Lung (tissue), 12 donors: ENCODE data around the gene TRPM4. TPM values are rescaled to one million over a fixed set of nuclear protein-coding genes. Genes with fewer than 3 reads are reported as not detected.
"Not testable (repeated sequence)": the region's sequence is repeated elsewhere in the genome, so short reads cannot be mapped to it uniquely, and the experiment has no call there.

ENCODE experiments used
- ATAC-seq: fragments of 200-7000 bp; cut with Tn5 transposase; one replicate; pipeline ENCODE4 v1.9.1; 2020; ENCODE audit warnings: moderate number of reproducible peaks; ENCODE audit not compliant: insufficient read depth, low FRiP score
- DNase-seq, 3 donors: peaks; one replicate each; pipeline ENCODE4 v3.0.0-alpha.2; 2013 to 2017
- H3K27ac ChIP-seq, 2 donors: one replicate each; pipeline ENCODE4 v1.5.1; 2013; ENCODE audit warnings: mild to moderate bottlenecking in 2 of 2, moderate library complexity in 2 of 2, control low read depth in 1 of 2, inconsistent platforms in 1 of 2, low read depth in 1 of 2, low read length in 1 of 2
- H3K27me3 ChIP-seq, 3 donors: one replicate each; pipeline ENCODE4 v1.5.1; 2013; ENCODE audit warnings: low read length in 2 of 3; ENCODE audit not compliant: control insufficient read depth in 3 of 3, insufficient read depth in 3 of 3
- H3K36me3 ChIP-seq, 4 donors: one replicate each; pipeline ENCODE4 v1.5.1; 2013; ENCODE audit warnings: low read length in 4 of 4, mild to moderate bottlenecking in 1 of 4, moderate library complexity in 1 of 4; ENCODE audit not compliant: control insufficient read depth in 4 of 4, insufficient read depth in 4 of 4
- H3K4me1 ChIP-seq, 5 donors: one replicate each; pipeline ENCODE4 v1.5.1; 2013; ENCODE audit warnings: low read length in 5 of 5, mild to moderate bottlenecking in 2 of 5, moderate library complexity in 1 of 5; ENCODE audit not compliant: control insufficient read depth in 5 of 5, insufficient read depth in 5 of 5
- H3K4me3 ChIP-seq: one replicate; pipeline ENCODE4 v1.5.1; 2013; ENCODE audit warnings: mild to moderate bottlenecking, control low read depth, moderate library complexity
- H3K9ac ChIP-seq, 2 donors: one replicate each; pipeline ENCODE4 v1.5.1; 2013; ENCODE audit warnings: low read length in 2 of 2, control low read depth in 1 of 2; ENCODE audit not compliant: insufficient read depth in 1 of 2
- H3K9me3 ChIP-seq, 4 donors: one replicate each; pipeline ENCODE4 v1.5.1; 2013; ENCODE audit warnings: low read length in 3 of 4, mild to moderate bottlenecking in 1 of 4, moderate library complexity in 1 of 4; ENCODE audit not compliant: control insufficient read depth in 4 of 4, insufficient read depth in 3 of 4
- WGBS, 2 donors: extraction: QIAGEN DNeasy Blood & Tissue Kit; methylation state at CpG; one replicate each; pipeline ENCODE4 v1.1.7; 2013; 5-methylcytosine and 5-hydroxymethylcytosine counted together
- polyA plus RNA-seq, 2 donors: library from polyadenylated mRNA; stranded (reverse); fragments of 200-250 nt; gene quantifications; one replicate each; pipeline ENCODE4 v1.2.1, GENCODE V29; 2013
- total RNA-seq, 2 donors: library from RNA; depleted of rRNA in 1 of 2; stranded (reverse); fragments of >200 nt in 1 of 2; gene quantifications; one replicate each; pipeline ENCODE4 v1.2.1, GENCODE V29; 2014 to 2021
- TF ChIP-seq, protein P1 (sequence below): IDR thresholded peaks from 2 replicates; pipeline ENCODE4 v1.5.1; 2012; ENCODE audit warnings: mild to moderate bottlenecking; ENCODE audit errors: control extremely low read depth, extremely low read depth
- donor health status: control.
- donor health status: control.
- donor health status: Bipolar disorder and iron deficiency.
- donor health status: healthy.
- donor health status: DM: yes; HTN: yes; CAD: no.

Gene TRPM4
- total and polyA plus RNA-seq, 4 donors: 15.6 to 70.1 (median 22.4) TPM

DNA sequence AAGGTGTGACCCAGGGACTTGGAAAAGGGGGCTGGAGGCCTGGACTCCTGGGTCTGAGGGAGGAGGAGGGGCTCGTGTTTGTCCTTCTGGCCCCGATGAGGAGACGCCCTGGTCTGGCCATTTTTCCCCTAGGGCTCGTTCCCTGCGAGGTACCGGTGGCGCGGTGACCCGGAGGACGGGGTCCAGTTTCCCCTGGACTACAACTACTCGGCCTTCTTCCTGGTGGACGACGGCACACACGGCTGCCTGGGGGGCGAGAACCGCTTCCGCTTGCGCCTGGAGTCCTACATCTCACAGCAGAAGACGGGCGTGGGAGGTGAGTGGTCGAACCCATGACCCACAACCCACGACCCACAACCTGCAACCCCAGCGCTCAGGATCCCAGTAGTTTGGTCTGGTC, 10.8 kb downstream of the TRPM4 start:
- H3K9ac ChIP-seq: no peak overlapping the region
- WGBS, 2 donors: 93 to 95% methylated on average over 23 of the region's 23 CpGs
- DNase-seq: no peak
- TF ChIP-seq, protein P1, sequence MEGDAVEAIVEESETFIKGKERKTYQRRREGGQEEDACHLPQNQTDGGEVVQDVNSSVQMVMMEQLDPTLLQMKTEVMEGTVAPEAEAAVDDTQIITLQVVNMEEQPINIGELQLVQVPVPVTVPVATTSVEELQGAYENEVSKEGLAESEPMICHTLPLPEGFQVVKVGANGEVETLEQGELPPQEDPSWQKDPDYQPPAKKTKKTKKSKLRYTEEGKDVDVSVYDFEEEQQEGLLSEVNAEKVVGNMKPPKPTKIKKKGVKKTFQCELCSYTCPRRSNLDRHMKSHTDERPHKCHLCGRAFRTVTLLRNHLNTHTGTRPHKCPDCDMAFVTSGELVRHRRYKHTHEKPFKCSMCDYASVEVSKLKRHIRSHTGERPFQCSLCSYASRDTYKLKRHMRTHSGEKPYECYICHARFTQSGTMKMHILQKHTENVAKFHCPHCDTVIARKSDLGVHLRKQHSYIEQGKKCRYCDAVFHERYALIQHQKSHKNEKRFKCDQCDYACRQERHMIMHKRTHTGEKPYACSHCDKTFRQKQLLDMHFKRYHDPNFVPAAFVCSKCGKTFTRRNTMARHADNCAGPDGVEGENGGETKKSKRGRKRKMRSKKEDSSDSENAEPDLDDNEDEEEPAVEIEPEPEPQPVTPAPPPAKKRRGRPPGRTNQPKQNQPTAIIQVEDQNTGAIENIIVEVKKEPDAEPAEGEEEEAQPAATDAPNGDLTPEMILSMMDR: no peak
- no peaks in the 10 kb centered on the region for H3K27me3 ChIP-seq
- H3K9me3 ChIP-seq: no peaks in the 10 kb centered on the region
- ATAC-seq: no peak
- peaks cover 0 to 12% (median 8%) of the 10 kb centered on the region in 5 donors for H3K4me1 ChIP-seq
- H3K27ac ChIP-seq: no peak overlapping the region
- no peak overlapping the region for H3K4me3 ChIP-seq
- peaks cover 0 to 22% (median 4%) of the 10 kb centered on the region in 4 donors for H3K36me3 ChIP-seq

DNA sequence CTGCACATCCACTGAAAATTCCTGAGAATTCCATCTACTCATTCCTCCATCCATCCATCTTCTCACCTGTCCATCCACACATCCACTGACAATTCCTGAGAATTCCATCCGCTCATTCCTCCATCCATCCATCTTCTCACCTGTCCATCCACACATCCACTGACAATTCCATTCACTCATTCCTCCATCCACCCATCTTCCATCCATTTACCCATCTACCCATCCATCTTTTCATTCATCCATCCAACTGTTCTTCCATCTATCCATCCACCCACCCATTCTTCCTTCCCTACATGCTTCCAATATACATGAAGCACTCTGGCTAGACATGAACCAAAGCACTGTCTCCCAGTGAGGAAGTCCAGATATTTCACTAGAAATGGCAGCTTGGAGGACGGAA, 15.6 kb downstream of the TRPM4 start:
- whole genome bisulfite sequencing, 2 donors: 93 to 97% methylated on average over 2 of the region's 2 CpGs
- no peaks in the 10 kb centered on the region for H3K27me3 ChIP-seq
- TF ChIP-seq, protein P1: no peak
- ATAC-seq: no peak
- H3K9ac ChIP-seq: no peak overlapping the region
- no peak overlapping the region for H3K4me3 ChIP-seq
- H3K27ac ChIP-seq: no peak overlapping the region
- H3K9me3 ChIP-seq: no peaks in the 10 kb centered on the region
- H3K36me3 ChIP-seq: peaks cover 0 to 20% (median 4%) of the 10 kb centered on the region in 4 donors
- H3K4me1 ChIP-seq: no peaks in the 10 kb centered on the region
- DNase-seq: no peak

DNA sequence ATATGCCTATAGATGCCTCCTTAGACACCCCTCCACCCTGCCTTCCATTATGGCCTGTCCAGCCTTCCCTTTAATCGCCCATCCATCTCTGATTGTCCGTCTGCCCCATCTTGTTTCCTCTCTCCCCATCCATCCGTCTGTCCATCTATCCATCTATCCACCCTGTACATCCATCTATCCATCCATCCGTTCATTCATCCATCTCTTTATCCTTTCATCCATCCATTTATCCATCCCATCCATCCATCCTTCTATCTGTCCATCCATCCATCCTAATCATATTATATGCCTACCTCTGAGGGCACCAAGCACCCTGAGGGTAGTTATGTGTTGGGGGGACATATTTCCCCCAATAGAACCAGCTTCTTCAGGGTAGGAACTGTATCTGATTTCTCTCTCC, 23.1 kb downstream of the TRPM4 start:
- 95 to 97% methylated on average over 4 of the region's 4 CpGs for WGBS, 2 donors
- H3K9ac ChIP-seq: no peak overlapping the region
- no peak for DNase-seq

DNA sequence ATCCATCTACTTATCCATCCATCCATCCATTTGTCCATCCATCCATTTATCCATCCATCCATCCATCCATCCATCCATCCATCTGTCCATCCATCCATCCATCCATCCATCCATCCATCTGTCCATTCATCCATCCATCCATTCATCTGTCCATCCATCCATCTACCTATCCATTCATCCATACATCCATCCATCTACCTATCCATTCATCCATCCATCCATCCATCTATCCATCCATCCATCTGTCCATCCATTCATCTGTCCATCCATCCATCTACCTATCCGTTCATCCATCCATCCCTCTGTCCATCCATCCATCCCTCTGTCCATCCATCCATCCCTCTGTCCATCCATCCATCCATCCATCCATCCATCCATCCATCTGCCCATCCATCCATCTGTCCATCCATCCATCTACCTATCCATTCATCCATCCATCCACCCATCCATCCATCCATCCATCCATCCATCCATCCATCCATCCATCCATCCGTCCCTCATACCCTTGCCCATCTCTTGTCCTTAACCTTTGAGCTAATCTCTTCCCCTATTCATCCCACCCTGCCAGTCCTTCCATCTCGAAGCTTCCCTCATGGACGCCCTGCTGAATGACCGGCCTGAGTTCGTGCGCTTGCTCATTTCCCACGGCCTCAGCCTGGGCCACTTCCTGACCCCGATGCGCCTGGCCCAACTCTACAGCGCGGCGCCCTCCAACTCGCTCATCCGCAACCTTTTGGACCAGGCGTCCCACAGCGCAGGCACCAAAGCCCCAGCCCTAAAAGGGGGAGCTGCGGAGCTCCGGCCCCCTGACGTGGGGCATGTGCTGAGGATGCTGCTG, 24.6 kb downstream of the TRPM4 start:
- not testable (repeated sequence) for H3K4me3 ChIP-seq, H3K4me1 ChIP-seq, H3K9me3 ChIP-seq, H3K9ac ChIP-seq, DNase-seq, ATAC-seq, H3K27me3 ChIP-seq, H3K27ac ChIP-seq
- WGBS, 2 donors: 84 to 93% methylated on average over 20 of the region's 20 CpGs
- H3K36me3 ChIP-seq: peaks cover 3 to 18% (median 9%) of the 10 kb centered on the region in 4 donors

More for the DNA sequence above, 23.1 kb downstream of the TRPM4 start:
- H3K4me1 ChIP-seq: peaks cover 0 to 2% (median 0%) of the 10 kb centered on the region in 5 donors
- no peak overlapping the region for H3K4me3 ChIP-seq
- TF ChIP-seq, protein P1: no peak
- peaks cover 0 to 2% (median 0%) of the 10 kb centered on the region in 4 donors for H3K9me3 ChIP-seq
- H3K27me3 ChIP-seq: no peaks in the 10 kb centered on the region
- peaks cover 3 to 15% (median 5%) of the 10 kb centered on the region in 4 donors for H3K36me3 ChIP-seq
- no peak for ATAC-seq
- H3K27ac ChIP-seq: no peak overlapping the region
